ENCODE results near the gene PHC2. TPM values are rescaled to one million over a fixed set of nuclear protein-coding genes. Genes with fewer than 3 reads are reported as not detected.

Gene PHC2
- total RNA-seq, 2 experiments from 2014 or later = 34.0 to 35.0 TPM

DNA sequence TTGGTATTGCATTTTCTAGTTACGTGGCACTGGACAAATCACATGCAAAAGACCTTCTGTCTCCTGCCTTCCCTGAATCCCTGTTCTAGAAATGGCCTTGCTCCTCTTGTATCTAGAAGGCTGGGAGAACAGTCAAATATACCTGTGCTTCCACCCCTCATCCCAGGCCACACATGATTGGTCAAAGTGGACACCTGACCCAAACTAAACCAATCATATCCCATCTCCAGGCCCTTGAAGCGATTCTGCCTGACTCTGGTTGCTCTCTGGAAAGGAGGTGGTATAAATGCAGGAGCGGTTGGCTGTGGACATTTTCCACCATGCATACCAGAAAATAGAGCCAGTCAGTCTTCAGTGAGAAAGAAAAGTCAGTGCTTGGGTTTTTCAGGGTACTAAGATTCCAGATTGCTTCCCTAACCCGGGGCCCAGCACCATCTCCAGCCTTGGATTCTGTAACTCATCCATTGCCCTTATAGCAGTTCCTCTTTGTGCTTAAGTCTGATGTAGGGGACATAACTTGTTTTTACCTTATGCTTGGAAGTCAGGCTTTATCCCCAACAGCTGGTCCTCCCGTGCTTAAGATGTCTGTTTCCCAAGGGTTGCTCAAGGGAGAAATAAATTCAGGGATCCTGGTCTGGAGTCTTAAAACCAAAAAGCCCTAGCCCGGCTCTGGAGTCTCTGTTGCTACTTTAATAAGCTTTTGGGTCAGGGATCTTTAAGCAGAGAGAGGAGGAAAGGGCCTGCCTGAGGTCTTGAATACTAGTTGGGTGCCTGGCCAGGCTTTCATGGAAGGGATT is 7.7 kb upstream of the PHC2 start:
- no peaks in the 10 kb centered on the region for H3K4me1 ChIP-seq (ENCODE audit: insufficient read depth, low read length, poor library complexity, severe bottlenecking)
- H3K36me3 ChIP-seq (ENCODE audit: insufficient read depth, low read length) = no peaks in the 10 kb centered on the region
- no TSS peak for BruUV-seq (replicated peaks)
- H3K79me2 ChIP-seq (ENCODE audit: insufficient read depth, low read depth, low read length) = no peaks in the 10 kb centered on the region
- H3K27ac ChIP-seq (ENCODE audit: low read depth, low read length, poor library complexity, severe bottlenecking) = no peak overlapping the region
- CTCF ChIA-PET (ENCODE audit: unreplicated experiment) = no interaction called here
- H3K4me3 ChIP-seq (ENCODE audit: low read depth, low read length, poor library complexity, severe bottlenecking) = no peak overlapping the region
- TF ChIP-seq EZH2phosphoT487 (IDR thresholded peaks at IDR 0.05; ENCODE audit: borderline replicate concordance, low read depth, low read length) = no peak
- TF ChIP-seq, protein P1, sequence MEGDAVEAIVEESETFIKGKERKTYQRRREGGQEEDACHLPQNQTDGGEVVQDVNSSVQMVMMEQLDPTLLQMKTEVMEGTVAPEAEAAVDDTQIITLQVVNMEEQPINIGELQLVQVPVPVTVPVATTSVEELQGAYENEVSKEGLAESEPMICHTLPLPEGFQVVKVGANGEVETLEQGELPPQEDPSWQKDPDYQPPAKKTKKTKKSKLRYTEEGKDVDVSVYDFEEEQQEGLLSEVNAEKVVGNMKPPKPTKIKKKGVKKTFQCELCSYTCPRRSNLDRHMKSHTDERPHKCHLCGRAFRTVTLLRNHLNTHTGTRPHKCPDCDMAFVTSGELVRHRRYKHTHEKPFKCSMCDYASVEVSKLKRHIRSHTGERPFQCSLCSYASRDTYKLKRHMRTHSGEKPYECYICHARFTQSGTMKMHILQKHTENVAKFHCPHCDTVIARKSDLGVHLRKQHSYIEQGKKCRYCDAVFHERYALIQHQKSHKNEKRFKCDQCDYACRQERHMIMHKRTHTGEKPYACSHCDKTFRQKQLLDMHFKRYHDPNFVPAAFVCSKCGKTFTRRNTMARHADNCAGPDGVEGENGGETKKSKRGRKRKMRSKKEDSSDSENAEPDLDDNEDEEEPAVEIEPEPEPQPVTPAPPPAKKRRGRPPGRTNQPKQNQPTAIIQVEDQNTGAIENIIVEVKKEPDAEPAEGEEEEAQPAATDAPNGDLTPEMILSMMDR (conservative IDR thresholded peaks at IDR 0.05; ENCODE audit: low read length) = no peak
- H4K20me1 ChIP-seq (ENCODE audit: insufficient read depth, low read length) = no peaks in the 10 kb centered on the region
- no peaks in the 10 kb centered on the region for H3K9me2 ChIP-seq (ENCODE audit: insufficient read depth, low read length)
- POLR2A ChIA-PET = no interaction called here
- no peak overlapping the region for H3K4me2 ChIP-seq (ENCODE audit: low read length)
- DNase-seq (ENCODE audit: low spot score) = no peak
- intact Hi-C loops (cut with micrococcal nuclease; ENCODE audit: unreplicated experiment) = no loop called here
- H2AFZ ChIP-seq (ENCODE audit: low read length) = no peak overlapping the region
- no peaks in the 10 kb centered on the region for H3K9me3 ChIP-seq (ENCODE audit: low read length)

GRCh38 chr1:33436557-33437285 is 5.8 kb upstream of the PHC2 start:
- no peaks in the 10 kb centered on the region for H3K4me1 ChIP-seq (ENCODE audit: insufficient read depth, low read length, poor library complexity, severe bottlenecking)
- H3K9me3 ChIP-seq (ENCODE audit: low read length) = no peaks in the 10 kb centered on the region
- H3K9me2 ChIP-seq (ENCODE audit: insufficient read depth, low read length) = no peaks in the 10 kb centered on the region
- no peak overlapping the region for H2AFZ ChIP-seq (ENCODE audit: low read length)
- CTCF ChIA-PET (ENCODE audit: unreplicated experiment) = no interaction called here
- no peaks in the 10 kb centered on the region for H4K20me1 ChIP-seq (ENCODE audit: insufficient read depth, low read length)
- H3K27ac ChIP-seq (ENCODE audit: low read depth, low read length, poor library complexity, severe bottlenecking) = no peak overlapping the region
- no peak overlapping the region for H3K4me3 ChIP-seq (ENCODE audit: low read depth, low read length, poor library complexity, severe bottlenecking)
- no peak for TF ChIP-seq EZH2phosphoT487 (IDR thresholded peaks at IDR 0.05; ENCODE audit: borderline replicate concordance, low read depth, low read length)
- POLR2A ChIA-PET = interaction anchor here (1.3 kb wide), 1 partner anchor 15 kb away, joined by 3 read pairs; no protein-coding TSS in a partner anchor
- no peaks in the 10 kb centered on the region for H3K79me2 ChIP-seq (ENCODE audit: insufficient read depth, low read depth, low read length)
- no peak overlapping the region for H3K4me2 ChIP-seq (ENCODE audit: low read length)
- intact Hi-C loops (cut with micrococcal nuclease; ENCODE audit: unreplicated experiment) = no loop called here
- BruUV-seq (replicated peaks) = no TSS peak
- H3K36me3 ChIP-seq (ENCODE audit: insufficient read depth, low read length) = no peaks in the 10 kb centered on the region
- DNase-seq (ENCODE audit: low spot score) = no peak

- intact Hi-C loops (cut with micrococcal nuclease; ENCODE audit: unreplicated experiment) = no loop called here
These were observed 4.4 kb upstream of the PHC2 start for GRCh38 chr1:33435096-33435820.

More at GRCh38 chr1:33435096-33435820, 4.4 kb upstream of the PHC2 start:
- Histone ChIP-seq H3K79me2 (ENCODE audit: insufficient read depth, low read depth, low read length) (no peaks in the 10 kb centered on the region), H3K9me3 (ENCODE audit: low read length) (no peaks in the 10 kb centered on the region), H4K20me1 (ENCODE audit: insufficient read depth, low read length) (no peaks in the 10 kb centered on the region), H3K27ac (ENCODE audit: low read depth, low read length, poor library complexity, severe bottlenecking) (no peak overlapping the region), H3K9me2 (ENCODE audit: insufficient read depth, low read length) (no peaks in the 10 kb centered on the region), H3K4me3 (ENCODE audit: low read depth, low read length, poor library complexity, severe bottlenecking) (no peak overlapping the region), H3K36me3 (ENCODE audit: insufficient read depth, low read length) (no peaks in the 10 kb centered on the region), H2AFZ (ENCODE audit: low read length) (no peak overlapping the region), H3K4me2 (ENCODE audit: low read length) (no peak overlapping the region), H3K4me1 (ENCODE audit: insufficient read depth, low read length, poor library complexity, severe bottlenecking) (peaks cover 5% of the 10 kb centered on the region)
- BruUV-seq (replicated peaks) = no TSS peak
- CTCF ChIA-PET (ENCODE audit: unreplicated experiment) = no interaction called here
- no peak for DNase-seq (ENCODE audit: low spot score)
- TF ChIP-seq, protein P1 (conservative IDR thresholded peaks at IDR 0.05; ENCODE audit: low read length) = no peak
- no peak for TF ChIP-seq EZH2phosphoT487 (IDR thresholded peaks at IDR 0.05; ENCODE audit: borderline replicate concordance, low read depth, low read length)
- POLR2A ChIA-PET = no interaction called here

All from OCI-LY7 (cell line).